Ishikawa (cell line): ENCODE data around the gene LRRC72.

Experiments used
- CEBPB ChIP-seq: IDR thresholded peaks from 2 replicates; pipeline ENCODE4 v1.6.1; 2012
- CREB1 ChIP-seq: IDR thresholded peaks from 2 replicates; pipeline ENCODE4 v1.6.1; 2012; ENCODE audit warnings: low read depth
- EGR1 ChIP-seq: IDR thresholded peaks from 2 replicates; pipeline ENCODE4 v1.6.1; 2012
- EP300 ChIP-seq: IDR thresholded peaks from 2 replicates; pipeline ENCODE4 v1.6.1; 2012; ENCODE audit warnings: borderline replicate concordance
- FOXM1 ChIP-seq: IDR thresholded peaks from 2 replicates; pipeline ENCODE4 v1.6.1; 2012; ENCODE audit warnings: low read depth, borderline replicate concordance
- NFIC ChIP-seq: IDR thresholded peaks from 2 replicates; pipeline ENCODE4 v1.6.1; 2012
- RAD21 ChIP-seq: IDR thresholded peaks from 2 replicates; pipeline ENCODE4 v1.6.1; 2012; ENCODE audit warnings: low read depth
- TAF1 ChIP-seq: IDR thresholded peaks from 2 replicates; pipeline ENCODE4 v1.6.1; 2012; ENCODE audit warnings: low read depth, mild to moderate bottlenecking
- USF1 ChIP-seq: IDR thresholded peaks from 2 replicates; pipeline ENCODE4 v1.6.1; 2012
- YY1 ChIP-seq: IDR thresholded peaks from 2 replicates; pipeline ENCODE4 v1.6.1; 2012; ENCODE audit warnings: low read depth
- ZBTB7A ChIP-seq: IDR thresholded peaks from 2 replicates; pipeline ENCODE4 v1.6.1; 2012; ENCODE audit warnings: low read depth
- TF ChIP-seq, protein P1 (sequence below): IDR thresholded peaks from 2 replicates; pipeline ENCODE4 v1.6.1; 2012

DNA sequence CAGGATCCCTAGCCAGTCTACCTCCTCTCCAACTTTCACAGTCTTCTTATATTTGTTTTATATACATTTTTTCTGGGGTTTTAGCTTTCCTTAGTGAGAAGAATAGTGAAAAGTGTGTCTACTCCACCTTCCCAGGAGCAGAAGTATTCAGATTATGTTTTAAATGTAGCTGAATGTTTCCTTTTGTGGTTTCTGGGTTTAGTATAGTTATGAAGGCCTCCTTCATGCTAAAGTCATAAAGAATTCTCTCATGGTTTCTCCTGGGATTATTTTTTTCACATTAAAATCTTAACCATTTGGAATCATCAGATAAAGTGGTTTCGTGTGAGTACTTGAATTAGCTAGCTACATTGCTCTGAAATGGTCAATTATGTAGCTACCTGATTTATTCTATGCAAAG, 68.1 kb downstream of the LRRC72 start:
- TF ChIP-seq USF1 (no peak), RAD21 (no peak), NFIC (no peak), CREB1 (no peak), CEBPB (no peak), YY1 (no peak), EP300 (no peak), FOXM1 (no peak), TAF1 (no peak), EGR1 (no peak), ZBTB7A (no peak)
- TF ChIP-seq, protein P1, sequence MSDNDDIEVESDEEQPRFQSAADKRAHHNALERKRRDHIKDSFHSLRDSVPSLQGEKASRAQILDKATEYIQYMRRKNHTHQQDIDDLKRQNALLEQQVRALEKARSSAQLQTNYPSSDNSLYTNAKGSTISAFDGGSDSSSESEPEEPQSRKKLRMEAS, result no peak
